ENCODE measurements around the gene TM6SF1.
"Not testable (repeated sequence)": the region's sequence is repeated elsewhere in the genome, so short reads cannot be mapped to it uniquely, and the experiment has no call there.

The TM6SF1 gene

DNA sequence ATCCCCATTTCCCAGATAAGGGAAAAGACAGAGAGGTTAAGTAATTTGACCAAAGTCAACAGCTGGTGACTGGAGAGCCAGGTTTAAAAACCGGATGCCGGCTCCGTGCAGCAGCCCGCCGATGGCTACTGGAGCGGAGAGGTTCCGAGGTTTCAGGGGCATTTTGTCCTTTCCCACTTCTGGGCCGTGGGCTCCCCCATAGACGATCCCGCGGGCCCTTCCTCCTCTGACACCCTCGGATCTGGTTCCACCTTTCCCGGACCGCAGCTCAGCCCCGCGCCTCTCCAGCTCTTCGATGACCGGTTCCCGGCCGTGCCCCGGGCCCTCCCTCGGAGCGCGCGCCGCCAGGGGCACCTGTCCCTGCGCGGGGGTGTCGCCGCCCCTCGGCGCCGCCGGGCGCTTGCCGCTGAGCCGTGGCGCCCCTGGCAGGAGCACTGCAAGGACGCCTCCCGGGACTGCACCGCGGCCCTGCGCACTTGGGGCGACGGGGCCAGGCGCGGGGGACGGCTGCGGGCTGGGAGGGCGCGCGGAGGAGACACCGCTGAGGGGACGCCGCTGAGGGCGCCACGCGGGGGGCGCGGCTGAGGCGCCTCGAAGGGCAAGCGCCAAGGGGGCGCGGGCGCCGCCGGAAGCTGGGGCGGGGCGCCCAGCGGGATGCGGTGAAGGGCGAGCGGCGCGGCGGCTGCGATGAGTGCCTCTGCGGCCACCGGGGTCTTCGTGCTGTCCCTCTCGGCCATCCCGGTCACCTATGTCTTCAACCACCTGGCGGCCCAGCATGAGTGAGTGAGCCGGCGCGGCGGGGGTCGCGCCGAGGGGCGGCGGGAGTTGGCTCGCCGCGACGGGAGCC lies at the start of gene TM6SF1:
Gene TM6SF1 (plus strand): TSS at position 652 of the 847 bp plus-strand sequence. CDS start 36 bp downstream, at position 688.
- peak; percentile 28 to 44 for DNase-seq

DNA sequence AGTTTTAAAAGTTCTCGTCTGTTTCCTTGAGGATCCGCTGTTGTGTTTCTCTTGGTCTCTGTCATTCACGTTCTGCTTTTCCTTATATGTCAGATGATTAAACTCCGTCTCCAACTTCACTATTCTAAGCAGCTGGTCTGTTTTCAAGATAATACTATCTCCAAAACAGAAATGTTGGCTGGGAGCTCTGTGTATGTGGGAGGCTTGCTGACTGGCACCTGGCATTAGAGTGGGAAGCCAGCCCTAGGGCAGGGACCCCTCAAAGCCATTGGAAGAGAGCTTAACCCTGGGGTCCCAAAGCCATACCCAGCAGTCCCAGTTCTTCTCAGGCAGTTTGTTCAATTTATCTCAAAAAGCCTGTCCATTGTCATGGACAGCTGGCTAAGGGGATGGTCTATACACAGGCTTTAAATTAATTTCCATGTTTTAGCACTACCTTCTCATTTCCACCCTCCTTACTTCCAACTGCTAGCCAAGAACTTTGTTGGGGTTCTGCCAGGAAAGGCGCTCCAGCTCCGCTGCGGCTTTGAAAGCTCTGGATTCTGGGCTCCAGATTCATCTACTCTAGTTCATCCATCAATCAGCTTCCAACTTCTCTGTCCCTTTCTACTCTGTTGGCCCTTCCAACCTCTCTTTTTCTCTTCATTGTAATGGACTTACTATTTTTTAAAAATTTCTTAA lies 49.6 kb upstream of the TM6SF1 start:
- DNase-seq = no peak

DNA sequence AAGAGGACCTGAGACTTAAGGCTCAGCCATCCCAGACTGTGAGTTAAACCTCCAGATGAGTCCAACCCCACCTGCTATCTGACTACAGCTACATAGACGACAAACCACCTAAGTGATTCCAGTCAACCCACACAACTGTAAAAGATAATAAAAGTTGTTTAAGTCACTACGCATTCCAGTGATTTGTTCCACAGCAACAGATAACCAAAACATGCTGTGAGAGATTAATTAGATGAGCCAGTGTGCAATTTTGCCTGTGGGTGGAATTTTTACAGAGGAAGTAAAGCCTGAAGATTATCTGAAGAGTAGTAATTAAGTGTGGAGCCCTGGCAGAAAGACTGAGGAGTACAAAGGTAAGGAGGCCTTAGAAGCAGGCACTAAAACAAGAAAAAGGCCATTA lies 45.8 kb upstream of the TM6SF1 start:
- no peak for DNase-seq

GRCh38 chr15:83062768-83063180 lies 44.7 kb upstream of the TM6SF1 start:
- DNase-seq = no peak

GRCh38 chr15:83063551-83063950 lies 43.9 kb upstream of the TM6SF1 start:
- DNase-seq = no peak

DNA sequence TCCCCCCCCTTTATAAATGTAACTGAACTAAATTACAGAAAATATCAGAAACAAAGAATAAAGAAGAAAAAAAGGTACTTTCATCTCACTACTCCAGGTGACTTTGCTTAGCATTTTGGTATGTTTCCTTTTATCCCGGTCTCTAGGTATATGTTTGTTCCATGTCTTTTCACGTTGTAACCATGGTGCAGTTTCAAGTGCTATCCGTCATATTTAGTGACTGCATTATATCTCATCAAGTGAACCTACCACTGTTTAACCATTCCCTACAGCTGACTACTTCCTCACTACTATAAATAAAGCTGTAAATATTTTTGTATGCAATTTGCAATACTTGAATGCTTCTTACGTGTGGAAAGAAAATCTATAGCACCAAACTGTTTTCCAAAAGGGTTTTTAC lies 42.6 kb upstream of the TM6SF1 start:
- DNase-seq = no peak

DNA sequence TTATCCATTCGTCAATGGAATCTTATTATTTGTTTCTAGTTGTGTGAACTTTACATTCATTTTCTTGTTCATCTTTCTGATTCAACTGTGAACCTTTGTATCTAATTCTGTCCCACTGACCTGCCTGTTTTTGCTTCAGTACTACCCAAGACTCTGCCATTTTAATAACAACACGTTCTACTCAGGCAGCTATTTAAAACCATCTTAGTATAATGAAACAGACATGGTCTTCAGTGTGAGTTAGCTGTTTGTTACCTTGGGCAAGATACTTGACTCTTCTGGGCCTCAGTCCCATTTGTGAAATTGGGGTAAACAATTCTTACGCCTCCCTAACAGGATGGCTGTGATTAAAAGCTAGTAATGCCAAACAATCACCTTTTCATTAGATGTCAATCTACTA lies 42.0 kb upstream of the TM6SF1 start:
- DNase-seq = no peak

- peak; percentile 24 to 32 for DNase-seq
These were observed 41.3 kb upstream of the TM6SF1 start for GRCh38 chr15:83066034-83066733.

GRCh38 chr15:83066734-83067637 lies 40.5 kb upstream of the TM6SF1 start, which contains the start of gene BTBD1:
TSS of gene BTBD1 (minus strand) at chr15:83067252. CDS start at chr15:83067151, 101 bp downstream.
- peak; percentile 91 to 93 for DNase-seq

DNA sequence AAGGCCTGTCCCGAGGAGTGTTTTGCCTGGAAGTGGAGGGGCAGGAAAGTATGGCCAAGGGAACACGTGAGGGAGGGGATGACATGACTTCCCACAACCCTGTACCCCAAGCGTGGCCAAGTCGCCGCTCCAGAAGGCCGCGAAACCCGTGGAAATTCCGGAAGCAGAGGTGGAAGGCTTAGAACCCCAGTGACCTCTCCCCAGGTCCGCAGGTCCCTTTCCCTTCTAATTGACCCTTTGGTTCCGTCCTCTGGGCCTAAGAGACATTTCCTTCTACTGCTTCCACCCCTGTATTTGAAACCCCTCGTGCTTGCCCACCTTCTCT lies 39.8 kb upstream of the TM6SF1 start:
- DNase-seq = no peak

GRCh38 chr15:83068054-83068453 lies 39.4 kb upstream of the TM6SF1 start:
- no peak for DNase-seq

DNA sequence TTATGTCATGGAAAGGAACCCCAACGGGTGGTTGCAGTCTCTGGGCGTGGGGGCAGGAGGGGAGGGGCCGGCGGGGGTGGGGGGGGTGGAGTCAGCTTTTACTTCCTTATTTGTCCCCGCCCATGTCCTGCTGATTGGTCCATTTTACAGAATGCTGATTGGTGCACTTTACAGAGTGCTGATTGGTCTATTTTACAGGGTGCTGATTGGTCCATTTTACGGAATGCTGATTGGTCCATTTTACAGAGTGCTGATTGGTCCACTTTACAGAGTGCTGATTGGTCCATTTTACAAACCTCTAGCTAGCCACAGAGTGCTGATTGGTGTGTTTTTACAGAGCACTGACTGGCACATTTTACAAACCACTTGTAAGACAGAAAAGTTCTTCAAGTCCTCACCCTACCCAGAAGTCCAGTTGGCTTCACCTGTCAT lies 38.2 kb upstream of the TM6SF1 start:
- DNase-seq = peak; percentile 52 to 68

GRCh38 chr15:83077491-83078230 lies 29.8 kb upstream of the TM6SF1 start:
- DNase-seq = no peak

DNA sequence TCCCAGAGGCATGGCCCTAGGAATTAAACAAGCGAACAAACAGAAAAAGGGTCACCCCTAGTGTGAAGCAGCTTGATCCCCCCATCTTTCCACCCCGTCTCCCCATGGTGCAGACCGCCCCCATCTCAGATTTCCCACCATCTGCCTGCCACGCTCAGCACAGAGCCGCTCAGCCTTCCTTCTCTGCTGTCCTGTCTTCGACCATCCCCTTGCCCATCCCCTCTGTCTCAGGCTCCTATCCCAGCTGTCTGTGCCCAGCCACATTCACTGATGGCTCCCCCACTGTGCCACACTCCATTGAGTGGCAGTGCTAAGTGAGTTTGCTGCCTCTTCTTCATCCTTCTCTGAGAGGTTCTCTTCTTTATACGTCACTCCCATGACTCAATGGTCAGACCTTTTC lies 28.7 kb upstream of the TM6SF1 start:
- DNase-seq = no peak

DNA sequence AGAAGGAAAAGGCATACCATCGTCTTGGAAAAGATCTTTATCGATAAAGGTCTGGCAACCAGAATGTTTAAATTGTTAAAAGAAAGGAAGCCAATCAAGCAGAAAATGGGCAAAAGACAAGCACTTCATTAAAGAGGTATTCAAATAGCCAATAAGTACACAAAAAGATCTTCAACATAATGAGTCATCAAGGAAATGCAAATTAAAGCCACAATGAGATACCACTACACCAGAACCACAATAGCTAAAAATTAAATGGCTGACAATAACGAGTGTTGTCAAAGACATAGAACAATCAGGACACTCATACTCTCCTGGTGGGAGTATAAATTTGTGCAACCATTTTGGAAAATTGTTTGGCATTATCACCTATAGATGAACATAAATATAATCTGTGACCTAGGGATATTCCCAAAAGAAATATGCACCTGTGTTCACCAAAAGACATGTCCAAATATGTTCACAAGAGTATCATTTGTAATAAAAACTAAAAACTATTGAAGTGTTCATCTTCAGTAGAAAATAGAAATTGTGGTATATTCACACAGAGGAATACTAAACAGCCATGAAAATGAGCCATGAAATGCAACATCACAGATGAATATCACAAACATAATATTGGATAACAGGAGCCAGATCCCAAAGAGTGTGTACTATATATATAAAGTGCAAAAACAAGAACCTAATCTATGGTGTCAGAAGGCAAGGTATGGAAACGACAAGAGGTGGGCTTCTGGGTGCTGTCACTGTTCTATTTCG lies 26.0 kb upstream of the TM6SF1 start:
- DNase-seq = no peak

GRCh38 chr15:83082730-83083386 lies 24.6 kb upstream of the TM6SF1 start:
- no peak for DNase-seq

DNA sequence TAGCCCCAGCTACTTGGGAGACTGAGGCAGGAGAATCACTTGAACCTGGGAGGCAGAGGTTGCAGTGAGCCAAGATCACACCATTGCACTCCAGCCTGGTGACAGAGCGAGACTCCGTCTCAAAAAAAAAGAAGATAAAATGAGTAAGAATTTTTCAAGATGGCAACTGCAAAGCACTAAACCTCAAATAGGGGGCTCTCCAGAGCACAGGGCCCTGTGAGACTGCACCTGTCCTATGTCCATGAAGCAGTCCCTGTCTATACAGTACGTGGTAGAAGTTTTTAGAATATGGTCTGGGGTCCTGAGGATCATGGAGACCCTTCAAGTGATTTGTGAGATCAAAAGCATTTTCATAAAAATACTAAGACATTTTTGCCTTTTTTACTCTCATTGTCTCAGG lies 22.0 kb upstream of the TM6SF1 start:
- DNase-seq = not testable (repeated sequence)

- not testable (repeated sequence) for DNase-seq
These were observed 21.4 kb upstream of the TM6SF1 start for GRCh38 chr15:83085864-83086552.

DNA sequence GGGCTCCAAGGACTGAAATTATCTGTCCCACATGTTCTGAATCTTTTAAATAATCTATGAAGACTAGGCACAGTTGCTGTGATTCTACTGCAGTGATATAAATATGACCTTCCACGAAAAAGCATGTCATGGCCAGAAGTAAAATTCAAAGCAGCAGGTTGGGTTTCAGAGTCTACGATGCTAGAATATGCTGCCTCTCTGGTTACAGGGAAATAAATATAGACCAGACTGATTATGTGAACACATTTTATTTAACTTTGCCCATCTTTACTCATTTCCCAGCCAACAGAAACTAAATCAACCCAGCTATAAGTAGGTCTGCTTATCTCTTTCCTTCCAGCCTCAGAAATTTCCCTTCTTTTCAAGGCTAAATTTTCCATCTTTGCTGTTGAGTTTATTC lies 19.9 kb upstream of the TM6SF1 start:
- no peak for DNase-seq

GRCh38 chr15:83088876-83089275 lies 18.6 kb upstream of the TM6SF1 start:
- DNase-seq = no peak
